Activated CD8-positive, alpha-beta T cell treated with anti-CD3 and anti-CD28 coated beads, Interleukin-2, amount 10 ng/mL, durations not matched to agents 7 days and 5 days (primary cell): ENCODE data around the gene DIP2A. TPM values are rescaled to one million over a fixed set of nuclear protein-coding genes. Genes with fewer than 3 reads are reported as not detected.
A peak's percentile ranks its signal among the peaks of the same experiment; 100 is the strongest.
"Not testable (repeated sequence)": the region's sequence is repeated elsewhere in the genome, so short reads cannot be mapped to it uniquely, and the experiment has no call there.

Experiments
- ATAC-seq: fragments of 150-1000 bp; cut with Tn5 transposase; one replicate; pipeline ENCODE4 v1.10.0; 2021; ENCODE audit warnings: moderate library complexity
- CTCF ChIA-PET: fragments of 350-600 bp; sonication (Branson Sonifier 250); formaldehyde crosslinking; loops from one replicate; lab custom pipeline; 2021; ENCODE audit warnings: antibody characterized with exemption; lab: Charles Lee
- POLR2A ChIA-PET: fragments of 350-600 bp; sonication (Branson Sonifier 250); formaldehyde crosslinking; loops from one replicate; lab custom pipeline; 2021; ENCODE audit warnings: antibody characterized with exemption; lab: Charles Lee
- DNase-seq: peaks from one replicate; pipeline ENCODE4 v3.0.0-alpha.2; 2020
- H3K27ac Mint-ChIP-seq: one replicate; pipeline ENCODE4 v1.8.0; 2021; ENCODE audit warnings: mild to moderate bottlenecking, mixed read lengths
- H3K27me3 Mint-ChIP-seq: one replicate; pipeline ENCODE4 v1.8.0; 2021; ENCODE audit warnings: low read depth, mixed read lengths
- H3K36me3 Mint-ChIP-seq: one replicate; pipeline ENCODE4 v1.8.0; 2021; ENCODE audit warnings: low read depth, mixed read lengths
- H3K4me1 Mint-ChIP-seq: one replicate; pipeline ENCODE4 v1.8.0; 2021; ENCODE audit warnings: low read depth, mixed read lengths
- H3K4me3 Mint-ChIP-seq: one replicate; pipeline ENCODE4 v1.8.0; 2021; ENCODE audit warnings: mild to moderate bottlenecking, mixed read lengths
- H3K9me3 Mint-ChIP-seq: one replicate; pipeline ENCODE4 v1.8.0; 2022; ENCODE audit warnings: mixed read lengths; ENCODE audit not compliant: insufficient read depth
- total RNA-seq, 2 experiments: library from RNA; stranded (reverse); gene quantifications; one replicate each; pipeline ENCODE4 v1.2.3, GENCODE V29; 2021

Gene DIP2A
- total RNA-seq, 2 experiments from 2014 or later: 53.7 to 53.9 TPM

DNA sequence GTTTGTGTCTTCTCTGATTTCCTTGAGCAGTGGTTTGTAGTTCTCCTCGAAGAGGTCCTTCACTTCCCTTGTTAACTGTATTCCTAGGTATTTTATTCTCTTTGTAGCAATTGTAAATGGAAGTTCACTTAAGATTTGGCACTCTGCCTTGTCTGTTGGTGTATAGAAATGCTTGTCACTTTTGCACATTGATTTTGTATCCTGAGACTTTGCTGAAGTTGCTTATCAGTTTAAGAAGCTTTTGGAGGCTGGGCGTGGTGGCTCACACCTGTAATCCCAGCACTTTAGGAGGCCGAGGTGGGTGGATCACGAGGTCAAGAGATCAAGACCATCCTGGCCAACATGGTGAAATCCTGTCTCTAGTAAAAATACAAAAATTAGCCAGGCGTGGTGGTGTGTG lies 119.1 kb downstream of the DIP2A start:
- CTCF ChIA-PET, POLR2A ChIA-PET, DNase-seq, H3K4me3 Mint-ChIP-seq, H3K27ac Mint-ChIP-seq, ATAC-seq, H3K4me1 Mint-ChIP-seq, H3K27me3 Mint-ChIP-seq: not testable (repeated sequence)
- peaks cover 62% of the 10 kb centered on the region for H3K36me3 Mint-ChIP-seq
- peaks cover 36% of the 10 kb centered on the region for H3K9me3 Mint-ChIP-seq

DNA sequence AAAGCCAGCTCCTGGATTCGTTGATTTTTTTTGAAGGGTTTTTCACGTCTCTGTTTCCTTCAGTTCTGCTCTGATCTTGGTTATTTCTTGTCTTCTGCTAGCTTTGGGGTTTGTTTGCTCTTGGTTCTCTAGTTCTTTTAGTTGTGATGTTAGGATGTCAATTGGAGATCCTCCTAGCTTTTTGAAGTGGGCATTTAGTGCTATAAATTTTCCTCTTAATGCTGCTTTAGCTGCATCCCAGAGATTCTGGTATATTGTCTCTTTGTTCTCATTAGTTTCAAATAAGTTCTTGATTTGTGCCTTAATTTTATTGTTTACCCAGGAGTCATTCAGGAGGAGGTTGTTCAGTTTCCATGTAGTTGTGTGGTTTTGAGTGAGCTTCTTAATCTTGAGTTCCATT lies 120.7 kb downstream of the DIP2A start:
- CTCF ChIA-PET, H3K4me1 Mint-ChIP-seq, H3K4me3 Mint-ChIP-seq, ATAC-seq, DNase-seq, H3K27ac Mint-ChIP-seq, H3K27me3 Mint-ChIP-seq: not testable (repeated sequence)
- peaks cover 45% of the 10 kb centered on the region for H3K9me3 Mint-ChIP-seq
- POLR2A ChIA-PET: interaction anchor here (0.6 kb wide), 1 partner anchor 21 kb away, joined by 3 read pairs; no protein-coding TSS in a partner anchor
- H3K36me3 Mint-ChIP-seq: peaks cover 62% of the 10 kb centered on the region

DNA sequence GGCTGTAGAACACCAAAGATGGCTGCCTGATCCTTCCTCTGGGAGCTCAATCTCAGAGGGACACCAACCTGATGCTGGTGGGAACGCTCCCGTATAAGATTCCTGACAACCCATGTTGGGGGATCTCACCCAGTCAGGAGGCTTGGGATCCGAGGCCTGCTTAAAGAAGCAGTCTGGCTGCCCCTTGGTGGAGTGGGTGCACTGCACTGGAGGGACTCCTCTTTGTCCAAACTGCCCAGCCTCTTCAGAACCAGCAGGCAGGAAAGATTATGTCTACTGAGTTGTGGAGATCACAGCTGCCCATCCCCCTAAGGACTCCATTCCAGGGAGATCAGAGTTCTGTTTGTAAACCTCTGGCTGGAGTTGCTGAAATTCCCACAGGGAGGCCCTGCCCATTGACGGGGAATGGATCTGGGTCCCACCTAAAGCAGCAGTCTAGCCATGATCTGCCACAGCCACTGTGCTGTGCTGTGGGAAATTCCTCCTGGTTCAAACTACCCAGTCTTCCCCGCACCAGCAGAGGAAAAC lies 123.2 kb downstream of the DIP2A start:
- H3K27me3 Mint-ChIP-seq: no peaks in the 10 kb centered on the region
- no peak for ATAC-seq
- H3K27ac Mint-ChIP-seq: no peak overlapping the region
- no peaks in the 10 kb centered on the region for H3K4me1 Mint-ChIP-seq
- ChIA-PET POLR2A (no interaction called here), CTCF (interaction anchor here (0.9 kb wide), 1 partner anchor 30 kb away, joined by 3 read pairs; no protein-coding TSS in a partner anchor)
- peaks cover 58% of the 10 kb centered on the region for H3K9me3 Mint-ChIP-seq
- H3K4me3 Mint-ChIP-seq: no peak overlapping the region
- H3K36me3 Mint-ChIP-seq: peaks cover 65% of the 10 kb centered on the region
- peak; percentile 15 for DNase-seq

DNA sequence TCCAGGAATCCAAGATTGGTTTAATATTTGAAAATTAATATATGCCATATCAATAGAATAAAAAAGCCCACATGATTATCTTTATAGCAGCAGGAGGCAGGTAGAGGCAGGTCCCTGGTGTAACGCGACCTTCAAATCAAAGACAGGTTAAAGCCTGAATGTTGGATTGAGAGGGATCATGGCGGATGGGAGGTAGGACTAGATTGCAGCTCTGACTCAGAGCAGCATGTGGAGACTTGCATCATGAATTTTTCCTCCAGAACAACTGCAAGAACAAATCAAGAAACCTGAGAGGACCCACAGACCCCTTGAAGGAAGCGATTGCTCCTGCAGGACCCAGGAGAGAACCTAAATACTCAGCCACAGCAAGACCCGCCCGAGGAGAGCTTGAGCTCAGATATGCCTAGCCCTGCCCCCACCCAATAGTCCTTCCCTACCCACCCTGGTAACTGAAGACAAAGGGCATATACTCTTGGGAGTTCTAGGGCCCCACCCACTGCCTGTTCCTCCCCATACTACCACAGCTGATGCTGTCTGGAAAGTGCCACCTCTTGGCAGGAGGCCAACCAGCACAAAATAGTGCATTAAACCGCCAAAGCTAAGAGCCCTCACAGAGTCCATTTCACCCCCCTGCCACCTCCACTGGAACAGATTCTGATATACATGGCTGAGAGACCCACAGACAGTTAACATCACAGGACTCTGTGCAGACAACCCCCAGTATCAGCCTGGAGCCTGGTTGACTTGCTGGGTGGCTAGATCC lies 126.7 kb downstream of the DIP2A start:
- peaks cover 12% of the 10 kb centered on the region for H3K4me1 Mint-ChIP-seq
- H3K9me3 Mint-ChIP-seq: peaks cover 58% of the 10 kb centered on the region
- H3K4me3 Mint-ChIP-seq: no peak overlapping the region
- H3K27me3 Mint-ChIP-seq: peaks cover 9% of the 10 kb centered on the region
- ChIA-PET CTCF (interaction anchor here (1.0 to 1.4 kb wide), 2 partner anchors 13 to 54 kb away, joined by 3 read pairs; no protein-coding TSS in a partner anchor), POLR2A (no interaction called here)
- no peak overlapping the region for H3K27ac Mint-ChIP-seq
- H3K36me3 Mint-ChIP-seq: peaks cover 62% of the 10 kb centered on the region
- no peak for ATAC-seq
- peak; percentile 13 for DNase-seq

DNA sequence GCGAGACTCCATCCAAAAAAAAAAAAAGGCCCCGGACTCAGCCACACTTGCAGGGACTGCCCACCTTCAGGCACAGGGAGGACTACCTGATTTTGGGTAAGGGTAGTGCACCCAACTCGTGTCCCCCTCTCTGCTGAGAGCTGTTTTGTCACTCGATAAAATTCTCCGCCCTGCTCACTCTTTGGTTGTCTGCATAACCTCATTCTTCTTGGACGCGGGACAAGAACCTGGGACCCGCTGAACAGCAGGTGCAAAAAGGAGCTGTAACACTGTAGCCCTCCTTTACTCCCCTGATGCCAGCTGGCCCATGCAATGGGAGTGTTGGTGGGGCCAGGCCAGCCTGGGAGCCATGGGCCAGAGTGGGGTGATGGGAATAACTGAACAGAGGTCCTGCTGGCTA lies 135.6 kb downstream of the DIP2A start:
- no peak for DNase-seq
- Mint-ChIP-seq H3K4me3 (no peak overlapping the region), H3K9me3 (peaks cover 27% of the 10 kb centered on the region), H3K27ac (no peak overlapping the region), H3K27me3 (peaks cover 5% of the 10 kb centered on the region), H3K4me1 (peaks cover 7% of the 10 kb centered on the region), H3K36me3 (peaks cover 20% of the 10 kb centered on the region)
- CTCF ChIA-PET: no interaction called here
- POLR2A ChIA-PET: no interaction called here
- no peak for ATAC-seq

DNA sequence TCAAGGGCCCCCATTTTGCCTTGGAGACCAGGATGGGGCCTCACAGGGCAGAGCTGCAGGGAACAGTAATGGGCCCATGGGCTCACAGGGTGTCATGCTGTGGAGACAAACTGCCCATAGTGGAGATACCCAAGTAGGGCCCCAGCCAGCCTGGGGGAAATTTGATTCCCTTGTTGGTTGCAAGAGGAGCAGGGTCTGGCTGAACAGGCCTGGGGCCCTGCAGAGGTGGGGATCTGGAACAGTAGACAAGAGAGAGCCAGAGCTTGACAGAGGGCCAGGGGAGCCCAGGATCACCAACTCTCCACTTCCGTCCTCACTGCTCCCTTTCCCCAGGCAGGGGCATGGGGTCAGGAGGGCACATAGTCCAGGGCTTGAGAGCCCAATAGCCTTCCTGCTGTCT lies 137.5 kb downstream of the DIP2A start:
- Mint-ChIP-seq H3K4me3 (no peak overlapping the region), H3K27me3 (no peaks in the 10 kb centered on the region), H3K4me1 (peaks cover 16% of the 10 kb centered on the region), H3K9me3 (peaks cover 12% of the 10 kb centered on the region), H3K36me3 (peaks cover 12% of the 10 kb centered on the region), H3K27ac (no peak overlapping the region)
- DNase-seq: no peak
- ATAC-seq: no peak
- POLR2A ChIA-PET: no interaction called here
- CTCF ChIA-PET: no interaction called here

DNA sequence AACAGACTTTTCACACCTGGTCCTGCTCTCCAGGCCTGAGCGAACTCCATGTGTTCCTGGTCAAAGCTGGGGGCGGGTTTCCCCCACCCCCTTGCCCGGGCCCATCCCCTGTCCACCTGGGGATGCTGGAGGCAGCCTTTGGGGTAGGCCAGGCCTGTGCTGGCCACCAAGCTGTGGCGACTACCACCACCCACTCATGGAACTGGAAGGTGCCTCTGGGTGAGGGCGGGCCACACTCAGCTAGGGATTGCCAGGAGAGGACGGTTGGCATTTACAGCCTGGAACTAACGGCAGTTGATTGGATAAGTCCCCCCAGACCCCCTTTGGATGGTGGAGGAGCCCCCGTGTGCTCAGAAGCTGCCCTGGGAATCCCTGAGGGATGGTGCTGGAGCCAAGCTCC lies 138.3 kb downstream of the DIP2A start:
- Mint-ChIP-seq H3K4me3 (no peak overlapping the region), H3K27me3 (no peaks in the 10 kb centered on the region), H3K9me3 (peaks cover 12% of the 10 kb centered on the region), H3K36me3 (peaks cover 9% of the 10 kb centered on the region), H3K4me1 (peaks cover 16% of the 10 kb centered on the region), H3K27ac (no peak overlapping the region)
- POLR2A ChIA-PET: interaction anchor here (0.8 kb wide), 1 partner anchor 40 kb away, joined by 3 read pairs; no protein-coding TSS in a partner anchor
- CTCF ChIA-PET: no interaction called here
- ATAC-seq (no peak), DNase-seq (no peak)

DNA sequence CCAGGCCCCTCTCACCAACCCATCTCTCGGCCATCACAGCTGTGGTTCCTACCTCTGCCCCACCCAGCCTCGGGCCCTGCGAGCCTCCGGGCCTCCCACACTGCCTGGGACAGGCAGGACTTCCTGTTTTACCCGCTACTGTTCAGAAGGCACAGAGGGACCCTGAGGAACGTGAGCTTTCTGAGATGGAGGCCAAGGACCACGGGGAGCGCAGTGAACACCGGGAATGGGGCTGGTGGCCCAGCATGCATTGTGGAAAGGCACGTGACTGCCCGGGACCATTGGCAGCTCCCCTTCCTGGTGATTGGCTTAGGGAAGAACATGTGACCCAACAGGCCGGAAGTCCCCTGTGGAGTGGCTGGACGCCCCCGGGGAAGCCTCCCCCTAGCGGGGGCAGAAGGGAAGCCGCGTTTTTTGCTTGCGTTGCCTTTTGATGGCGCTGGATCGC lies 139.2 kb downstream of the DIP2A start:
- DNase-seq (no peak), ATAC-seq (no peak)
- H3K27ac Mint-ChIP-seq: no peak overlapping the region
- H3K27me3 Mint-ChIP-seq: no peaks in the 10 kb centered on the region
- H3K36me3 Mint-ChIP-seq: peaks cover 7% of the 10 kb centered on the region
- CTCF ChIA-PET: no interaction called here
- POLR2A ChIA-PET: interaction anchor here (0.8 kb wide), 1 partner anchor 39 kb away, joined by 3 read pairs; no protein-coding TSS in a partner anchor
- H3K9me3 Mint-ChIP-seq: peaks cover 7% of the 10 kb centered on the region
- no peak overlapping the region for H3K4me3 Mint-ChIP-seq
- H3K4me1 Mint-ChIP-seq: peaks cover 16% of the 10 kb centered on the region

DNA sequence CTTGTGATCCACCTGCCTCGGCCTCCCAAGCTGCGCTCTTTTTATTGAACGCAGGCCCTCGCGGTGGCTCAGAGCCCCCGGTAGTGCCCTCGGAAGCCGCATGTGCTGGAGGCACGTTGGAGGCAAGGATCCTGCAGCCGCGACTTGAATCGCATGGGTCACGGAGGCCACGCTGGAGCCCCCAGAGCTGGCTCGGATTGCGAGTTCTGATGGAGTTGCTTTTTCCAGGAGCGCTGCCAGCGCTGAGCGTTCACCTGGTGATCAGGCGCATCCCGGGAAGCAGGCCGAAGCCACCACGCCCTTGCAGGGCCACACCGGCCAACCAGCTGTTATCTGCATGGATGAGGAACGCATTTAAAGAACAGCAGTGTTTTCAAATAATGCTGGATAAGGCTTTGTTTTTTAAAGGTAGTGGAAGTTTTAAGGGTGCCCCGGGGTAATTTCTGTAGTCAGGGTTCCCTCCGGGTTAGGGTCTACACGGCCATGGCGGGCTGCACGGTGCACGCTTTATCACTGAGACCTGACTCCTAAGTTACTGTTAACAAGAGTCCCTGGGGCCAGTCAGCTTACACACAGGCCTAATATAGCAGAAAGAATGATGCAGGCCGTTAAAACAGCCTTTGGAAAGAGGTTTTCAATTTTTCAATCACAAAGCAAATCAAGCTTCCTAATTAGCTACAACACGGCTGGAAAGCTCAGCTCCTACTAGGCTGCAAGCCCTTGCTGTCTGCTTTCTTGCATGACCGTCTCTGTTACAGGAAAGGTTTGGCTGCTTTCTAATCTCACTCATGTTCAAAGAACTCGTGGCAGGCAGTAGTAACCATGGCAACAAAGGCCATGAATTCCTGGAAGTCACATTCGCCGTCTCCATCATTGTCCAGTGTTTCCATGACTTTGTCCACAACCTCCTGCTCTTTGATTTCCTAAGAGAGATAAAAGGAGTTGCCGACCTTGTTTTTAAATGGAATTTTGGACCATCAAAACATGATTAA lies 140.2 kb downstream of the DIP2A start:
- Mint-ChIP-seq H3K4me1 (peaks cover 16% of the 10 kb centered on the region), H3K27ac (no peak overlapping the region), H3K36me3 (peaks cover 4% of the 10 kb centered on the region), H3K27me3 (no peaks in the 10 kb centered on the region), H3K9me3 (peaks cover under 1% of the 10 kb centered on the region), H3K4me3 (no peak overlapping the region)
- DNase-seq (no peak), ATAC-seq (no peak)
- POLR2A ChIA-PET: no interaction called here
- CTCF ChIA-PET: no interaction called here

DNA sequence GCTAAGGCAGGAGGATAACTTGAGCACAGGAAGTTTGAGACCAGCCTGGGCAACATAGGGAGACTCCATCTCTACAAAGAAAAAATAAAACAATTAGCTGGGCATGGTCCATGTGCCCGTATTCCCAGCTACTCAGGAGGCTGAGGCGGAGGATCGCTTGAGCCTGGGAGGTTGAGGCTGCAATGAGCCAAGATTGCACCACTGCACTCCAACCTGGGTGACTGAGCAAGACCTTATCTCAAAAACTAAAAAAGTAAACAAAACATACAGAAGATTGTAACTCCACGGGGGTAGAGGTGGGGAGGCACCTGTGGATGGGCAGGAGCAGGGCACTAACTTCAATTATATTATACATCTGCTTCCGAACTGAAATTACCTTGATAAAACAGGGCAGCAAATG lies 141.6 kb downstream of the DIP2A start:
- Mint-ChIP-seq H3K9me3 (no peaks in the 10 kb centered on the region), H3K4me3 (no peak overlapping the region), H3K27ac (no peak overlapping the region), H3K36me3 (no peaks in the 10 kb centered on the region), H3K4me1 (peaks cover 27% of the 10 kb centered on the region), H3K27me3 (no peaks in the 10 kb centered on the region)
- no peak for ATAC-seq
- ChIA-PET POLR2A (interaction anchor here (0.7 kb wide), 1 partner anchor 21 kb away, joined by 3 read pairs; no protein-coding TSS in a partner anchor), CTCF (no interaction called here)
- no peak for DNase-seq

DNA sequence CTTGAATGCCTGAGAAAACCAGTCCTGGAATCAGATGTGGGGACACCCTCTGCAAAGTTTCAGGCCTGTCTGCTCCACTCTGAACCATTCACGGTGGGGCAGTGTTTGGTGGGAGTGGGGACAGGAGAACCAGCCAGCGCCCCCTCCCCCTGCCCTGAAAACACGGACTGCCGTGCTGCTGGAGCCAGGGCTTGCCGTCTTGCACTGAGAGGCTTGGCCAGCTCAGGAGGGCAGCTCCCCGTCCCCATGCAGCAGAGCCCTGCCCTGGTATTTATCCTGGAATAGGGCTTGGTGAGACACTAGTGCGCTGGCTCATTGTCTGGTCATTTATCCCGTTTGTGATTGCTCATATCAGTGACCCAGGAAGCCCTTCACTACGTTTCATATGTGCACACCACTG lies 142.3 kb downstream of the DIP2A start:
- Mint-ChIP-seq H3K9me3 (no peaks in the 10 kb centered on the region), H3K27me3 (no peaks in the 10 kb centered on the region), H3K4me1 (peaks cover 34% of the 10 kb centered on the region), H3K36me3 (no peaks in the 10 kb centered on the region), H3K4me3 (no peak overlapping the region), H3K27ac (no peak overlapping the region)
- ATAC-seq (no peak), DNase-seq (no peak)
- ChIA-PET CTCF (no interaction called here), POLR2A (interaction anchor here (0.7 kb wide), 1 partner anchor 21 kb away, joined by 3 read pairs; no protein-coding TSS in a partner anchor)
